Measurements from ENCODE around the gene GALNTL6. TPM values are rescaled to one million over a fixed set of nuclear protein-coding genes. Genes with fewer than 3 reads are reported as not detected.

GALNTL6 gene
- total and polyA plus RNA-seq, 2 donors (not counting 1 experiment from before 2014, with no cell fraction given) = not detected

- Histone ChIP-seq H3K4me3 (replicated peaks in 1 of 4; ENCODE audit: control extremely low read depth in 1 of 4, insufficient read depth in 1 of 4, low read depth in 3 of 4, low read length in 4 of 4) (no peak overlapping the region), H3K79me2 (ENCODE audit: control insufficient read depth, insufficient read depth, low read length) (no peaks in the 10 kb centered on the region), H4K20me1 (ENCODE audit: control insufficient read depth, extremely low read depth, insufficient read depth, low read length) (no peaks in the 10 kb centered on the region), H3K4me1 (ENCODE audit: control insufficient read depth, extremely low read depth, insufficient read depth, low read length) (no peaks in the 10 kb centered on the region), H3K4me2 (ENCODE audit: extremely low read depth, insufficient read depth, low read length) (no peak overlapping the region), H3K36me3 (ENCODE audit: control insufficient read depth, insufficient read depth, low read length) (no peaks in the 10 kb centered on the region), H3K9me3 (ENCODE audit: control insufficient read depth, insufficient read depth, low read depth, low read length) (no peaks in the 10 kb centered on the region), H3K27ac (ENCODE audit: insufficient read depth, low read length) (no peak overlapping the region), H3K9ac (ENCODE audit: insufficient read depth, low read length) (no peak overlapping the region), H3K27me3 (ENCODE audit: control insufficient read depth, insufficient read depth, low read length) (no peaks in the 10 kb centered on the region), H2AFZ (ENCODE audit: low read length) (no peak overlapping the region)
- TF ChIP-seq CTCF (conservative IDR thresholded peaks at IDR 0.05 in 1 of 2, IDR thresholded peaks at IDR 0.05 in 1 of 2; ENCODE audit: low read depth in 1 of 2, low read length in 2 of 2) (no peak), EZH2 (IDR thresholded peaks at IDR 0.05; ENCODE audit: low read length, missing control alignments) (no peak)
- no peak for DNase-seq (ENCODE audit: low read depth in 2 of 2)
Measured at GRCh38 chr4:171794528-171794927, 18.7 kb upstream of the GALNTL6 start.

GRCh38 chr4:171809854-171810253, 3.4 kb upstream of the GALNTL6 start:
- TF ChIP-seq CTCF (conservative IDR thresholded peaks at IDR 0.05 in 1 of 2, IDR thresholded peaks at IDR 0.05 in 1 of 2; ENCODE audit: low read depth in 1 of 2, low read length in 2 of 2) (no peak), EZH2 (IDR thresholded peaks at IDR 0.05; ENCODE audit: low read length, missing control alignments) (no peak)
- Histone ChIP-seq H3K79me2 (ENCODE audit: control insufficient read depth, insufficient read depth, low read length) (no peaks in the 10 kb centered on the region), H3K4me2 (ENCODE audit: extremely low read depth, insufficient read depth, low read length) (no peak overlapping the region), H3K9me3 (ENCODE audit: control insufficient read depth, insufficient read depth, low read depth, low read length) (no peaks in the 10 kb centered on the region), H3K27me3 (ENCODE audit: control insufficient read depth, insufficient read depth, low read length) (no peaks in the 10 kb centered on the region), H2AFZ (ENCODE audit: low read length) (no peak overlapping the region), H4K20me1 (ENCODE audit: control insufficient read depth, extremely low read depth, insufficient read depth, low read length) (no peaks in the 10 kb centered on the region), H3K27ac (ENCODE audit: insufficient read depth, low read length) (no peak overlapping the region), H3K9ac (ENCODE audit: insufficient read depth, low read length) (no peak overlapping the region), H3K36me3 (ENCODE audit: control insufficient read depth, insufficient read depth, low read length) (no peaks in the 10 kb centered on the region), H3K4me3 (replicated peaks in 1 of 4; ENCODE audit: control extremely low read depth in 1 of 4, insufficient read depth in 1 of 4, low read depth in 3 of 4, low read length in 4 of 4) (no peak overlapping the region), H3K4me1 (ENCODE audit: control insufficient read depth, extremely low read depth, insufficient read depth, low read length) (no peaks in the 10 kb centered on the region)
- DNase-seq (ENCODE audit: low read depth in 2 of 2) = no peak

- H3K9me3 ChIP-seq (ENCODE audit: control insufficient read depth, insufficient read depth, low read depth, low read length) = no peaks in the 10 kb centered on the region
- H3K9ac ChIP-seq (ENCODE audit: insufficient read depth, low read length) = no peak overlapping the region
- no peaks in the 10 kb centered on the region for H3K36me3 ChIP-seq (ENCODE audit: control insufficient read depth, insufficient read depth, low read length)
- no peaks in the 10 kb centered on the region for H3K4me1 ChIP-seq (ENCODE audit: control insufficient read depth, extremely low read depth, insufficient read depth, low read length)
- DNase-seq (ENCODE audit: low read depth in 2 of 2) = no peak
- TF ChIP-seq EZH2 (IDR thresholded peaks at IDR 0.05; ENCODE audit: low read length, missing control alignments) (no peak), CTCF (conservative IDR thresholded peaks at IDR 0.05 in 1 of 2, IDR thresholded peaks at IDR 0.05 in 1 of 2; ENCODE audit: low read depth in 1 of 2, low read length in 2 of 2) (no peak)
- no peaks in the 10 kb centered on the region for H3K79me2 ChIP-seq (ENCODE audit: control insufficient read depth, insufficient read depth, low read length)
- H3K27me3 ChIP-seq (ENCODE audit: control insufficient read depth, insufficient read depth, low read length) = no peaks in the 10 kb centered on the region
- no peak overlapping the region for H3K27ac ChIP-seq (ENCODE audit: insufficient read depth, low read length)
- no peaks in the 10 kb centered on the region for H4K20me1 ChIP-seq (ENCODE audit: control insufficient read depth, extremely low read depth, insufficient read depth, low read length)
- H3K4me3 ChIP-seq (replicated peaks in 1 of 4; ENCODE audit: control extremely low read depth in 1 of 4, insufficient read depth in 1 of 4, low read depth in 3 of 4, low read length in 4 of 4) = no peak overlapping the region
- H2AFZ ChIP-seq (ENCODE audit: low read length) = no peak overlapping the region
- no peak overlapping the region for H3K4me2 ChIP-seq (ENCODE audit: extremely low read depth, insufficient read depth, low read length)
Measured at GRCh38 chr4:171812333-171812664, 905 bp upstream of the GALNTL6 start.
